Astrocyte (in vitro differentiated cells and primary cell): Measurements from ENCODE around the gene NFS1.

Experiments used
- EZH2 ChIP-seq: IDR thresholded peaks from 2 replicates; pipeline ENCODE4 v1.6.1; 2012; ENCODE audit warnings: mild to moderate bottlenecking, low read length, inconsistent platforms; ENCODE audit not compliant: insufficient read depth
- TF ChIP-seq, protein P1 (sequence below): IDR thresholded peaks from 2 replicates; pipeline ENCODE4 v1.5.1; 2011; ENCODE audit warnings: low read depth, mild to moderate bottlenecking, inconsistent platforms, low read length, moderate library complexity; ENCODE audit not compliant: insufficient read depth

DNA sequence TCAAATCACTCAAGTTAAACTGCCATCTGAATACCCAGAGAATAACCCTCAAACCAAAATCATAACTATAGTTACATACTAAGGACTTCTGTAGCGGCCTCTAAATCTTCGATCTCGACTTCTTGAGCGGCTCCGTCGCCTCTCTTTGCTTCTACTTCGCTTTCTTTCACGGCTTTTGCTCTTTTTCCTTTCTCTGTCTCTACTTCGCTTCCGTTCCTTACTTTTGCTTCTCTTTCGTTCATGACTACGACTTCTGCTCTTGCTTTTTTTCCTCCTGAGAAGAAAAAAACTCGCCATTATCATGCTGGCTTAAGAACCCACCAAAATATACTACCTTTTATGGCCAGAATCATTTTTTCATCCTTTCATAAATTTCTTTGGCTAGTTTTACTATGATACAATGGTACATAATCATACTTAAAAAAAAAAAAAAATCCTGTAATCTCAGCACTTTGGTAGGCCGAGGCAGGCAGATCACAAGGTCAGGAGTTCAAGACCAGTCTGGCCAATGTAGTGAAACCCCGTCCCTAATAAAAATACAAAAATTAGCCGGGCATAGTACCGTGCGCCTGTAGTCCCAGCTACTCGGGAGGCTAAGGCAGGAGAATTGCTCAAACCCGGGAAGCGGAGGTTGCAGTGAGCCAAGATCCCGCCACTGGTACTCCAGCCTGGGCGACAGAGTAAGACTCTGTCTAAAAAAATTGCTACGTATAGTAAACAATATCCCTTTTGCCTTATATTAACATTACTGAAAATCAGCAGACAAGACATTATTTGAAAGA, 32.9 kb upstream of the NFS1 start:
- TF ChIP-seq, protein P1, sequence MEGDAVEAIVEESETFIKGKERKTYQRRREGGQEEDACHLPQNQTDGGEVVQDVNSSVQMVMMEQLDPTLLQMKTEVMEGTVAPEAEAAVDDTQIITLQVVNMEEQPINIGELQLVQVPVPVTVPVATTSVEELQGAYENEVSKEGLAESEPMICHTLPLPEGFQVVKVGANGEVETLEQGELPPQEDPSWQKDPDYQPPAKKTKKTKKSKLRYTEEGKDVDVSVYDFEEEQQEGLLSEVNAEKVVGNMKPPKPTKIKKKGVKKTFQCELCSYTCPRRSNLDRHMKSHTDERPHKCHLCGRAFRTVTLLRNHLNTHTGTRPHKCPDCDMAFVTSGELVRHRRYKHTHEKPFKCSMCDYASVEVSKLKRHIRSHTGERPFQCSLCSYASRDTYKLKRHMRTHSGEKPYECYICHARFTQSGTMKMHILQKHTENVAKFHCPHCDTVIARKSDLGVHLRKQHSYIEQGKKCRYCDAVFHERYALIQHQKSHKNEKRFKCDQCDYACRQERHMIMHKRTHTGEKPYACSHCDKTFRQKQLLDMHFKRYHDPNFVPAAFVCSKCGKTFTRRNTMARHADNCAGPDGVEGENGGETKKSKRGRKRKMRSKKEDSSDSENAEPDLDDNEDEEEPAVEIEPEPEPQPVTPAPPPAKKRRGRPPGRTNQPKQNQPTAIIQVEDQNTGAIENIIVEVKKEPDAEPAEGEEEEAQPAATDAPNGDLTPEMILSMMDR = no peak
- TF ChIP-seq EZH2 = no peak
